Progenitor cell of endocrine pancreas (in vitro differentiated cells): ENCODE data around the gene SNX13. TPM values are rescaled to one million over a fixed set of nuclear protein-coding genes. Genes with fewer than 3 reads are reported as not detected.

ENCODE experiments used
- DNase-seq: peaks from one replicate; pipeline ENCODE4 v3.0.0; 2021; ENCODE audit warnings: low spot score; ENCODE audit not compliant: unreplicated experiment
- H3K27ac Mint-ChIP-seq: 2 replicates; pipeline ENCODE4 v1.8.0; 2021; ENCODE audit warnings: mild to moderate bottlenecking, moderate library complexity, mixed read lengths
- H3K27me3 Mint-ChIP-seq: 2 replicates; pipeline ENCODE4 v1.8.0; 2021; ENCODE audit warnings: mixed read lengths
- H3K36me3 Mint-ChIP-seq: 2 replicates; pipeline ENCODE4 v1.8.0; 2022; ENCODE audit warnings: mixed read lengths; ENCODE audit not compliant: insufficient read depth
- H3K4me1 Mint-ChIP-seq: 2 replicates; pipeline ENCODE4 v1.8.0; 2021; ENCODE audit warnings: low read depth, mixed read lengths
- H3K4me3 Mint-ChIP-seq: 2 replicates; pipeline ENCODE4 v1.8.0; 2021; ENCODE audit warnings: low read depth, mild to moderate bottlenecking, moderate library complexity, mixed read lengths
- H3K9me3 Mint-ChIP-seq: 2 replicates; pipeline ENCODE4 v1.8.0; 2021; ENCODE audit warnings: low read depth, mixed read lengths
- CTCF ChIP-seq: fragments of 200-600 bp; sonication (generic); IDR thresholded peaks from one replicate; pipeline ENCODE4 v1.5.0; 2021; ENCODE audit warnings: antibody characterized with exemption, mild to moderate bottlenecking; ENCODE audit not compliant: unreplicated experiment
- total RNA-seq: library from RNA; stranded (reverse); gene quantifications from 2 replicates; pipeline ENCODE4 v1.2.1, GENCODE V29; 2021

The SNX13 gene
- total RNA-seq, 1 donor from 2014 or later, result 48.5 TPM

- Mint-ChIP-seq H3K27ac (no peak overlapping the region), H3K36me3 (no peaks in the 10 kb centered on the region), H3K4me1 (no peaks in the 10 kb centered on the region), H3K4me3 (no peak overlapping the region), H3K27me3 (no peaks in the 10 kb centered on the region), H3K9me3 (no peaks in the 10 kb centered on the region)
- no peak for DNase-seq
- TF ChIP-seq CTCF, result no peak
These were observed 17.6 kb upstream of the SNX13 start for GRCh38 chr7:17957871-17958270.

GRCh38 chr7:17952387-17952786, 12.1 kb upstream of the SNX13 start:
- Mint-ChIP-seq H3K4me1 (no peaks in the 10 kb centered on the region), H3K36me3 (no peaks in the 10 kb centered on the region), H3K4me3 (no peak overlapping the region), H3K9me3 (no peaks in the 10 kb centered on the region), H3K27me3 (no peaks in the 10 kb centered on the region), H3K27ac (no peak overlapping the region)
- no peak for TF ChIP-seq CTCF
- no peak for DNase-seq

- H3K27ac Mint-ChIP-seq, result no peak overlapping the region
- H3K9me3 Mint-ChIP-seq, result no peaks in the 10 kb centered on the region
- no peak overlapping the region for H3K4me3 Mint-ChIP-seq
- TF ChIP-seq CTCF, result no peak
- H3K27me3 Mint-ChIP-seq, result no peaks in the 10 kb centered on the region
- no peaks in the 10 kb centered on the region for H3K36me3 Mint-ChIP-seq
- no peaks in the 10 kb centered on the region for H3K4me1 Mint-ChIP-seq
- DNase-seq, result no peak
These were observed 11.5 kb upstream of the SNX13 start for GRCh38 chr7:17951742-17952254.

GRCh38 chr7:17948526-17949238, 8.4 kb upstream of the SNX13 start:
- Mint-ChIP-seq H3K4me3 (no peak overlapping the region), H3K4me1 (no peaks in the 10 kb centered on the region), H3K36me3 (no peaks in the 10 kb centered on the region), H3K27me3 (no peaks in the 10 kb centered on the region), H3K9me3 (no peaks in the 10 kb centered on the region), H3K27ac (no peak overlapping the region)
- DNase-seq, result no peak
- TF ChIP-seq CTCF, result no peak

- DNase-seq, result no peak
- Mint-ChIP-seq H3K27me3 (no peaks in the 10 kb centered on the region), H3K9me3 (no peaks in the 10 kb centered on the region), H3K27ac (no peak overlapping the region), H3K4me1 (no peaks in the 10 kb centered on the region), H3K36me3 (no peaks in the 10 kb centered on the region), H3K4me3 (no peak overlapping the region)
- no peak for TF ChIP-seq CTCF
These were observed 7.3 kb upstream of the SNX13 start for GRCh38 chr7:17947620-17948019.
